Panc1 (cell line): Measurements from ENCODE around the gene ATP2C1.

Experiments
- CTCF ChIP-seq: fragments of 450-650 bp; IDR thresholded peaks from 2 replicates; pipeline ENCODE4 v1.5.1; 2017; ENCODE audit warnings: mild to moderate bottlenecking
- POLR2AphosphoS5 ChIP-seq: IDR thresholded peaks from 2 replicates; pipeline ENCODE4 v1.6.1; 2012; ENCODE audit warnings: mild to moderate bottlenecking, low read depth, low read length, moderate library complexity
- SIN3A ChIP-seq: IDR thresholded peaks from 2 replicates; pipeline ENCODE4 v1.6.1; 2012; ENCODE audit warnings: low read depth, mild to moderate bottlenecking, low read length, moderate library complexity, borderline replicate concordance; ENCODE audit not compliant: insufficient read depth
- TCF7L2 ChIP-seq: IDR thresholded peaks from 2 replicates; pipeline ENCODE4 v1.6.1; 2011; ENCODE audit warnings: mild to moderate bottlenecking, low read depth, low read length, inconsistent platforms

DNA sequence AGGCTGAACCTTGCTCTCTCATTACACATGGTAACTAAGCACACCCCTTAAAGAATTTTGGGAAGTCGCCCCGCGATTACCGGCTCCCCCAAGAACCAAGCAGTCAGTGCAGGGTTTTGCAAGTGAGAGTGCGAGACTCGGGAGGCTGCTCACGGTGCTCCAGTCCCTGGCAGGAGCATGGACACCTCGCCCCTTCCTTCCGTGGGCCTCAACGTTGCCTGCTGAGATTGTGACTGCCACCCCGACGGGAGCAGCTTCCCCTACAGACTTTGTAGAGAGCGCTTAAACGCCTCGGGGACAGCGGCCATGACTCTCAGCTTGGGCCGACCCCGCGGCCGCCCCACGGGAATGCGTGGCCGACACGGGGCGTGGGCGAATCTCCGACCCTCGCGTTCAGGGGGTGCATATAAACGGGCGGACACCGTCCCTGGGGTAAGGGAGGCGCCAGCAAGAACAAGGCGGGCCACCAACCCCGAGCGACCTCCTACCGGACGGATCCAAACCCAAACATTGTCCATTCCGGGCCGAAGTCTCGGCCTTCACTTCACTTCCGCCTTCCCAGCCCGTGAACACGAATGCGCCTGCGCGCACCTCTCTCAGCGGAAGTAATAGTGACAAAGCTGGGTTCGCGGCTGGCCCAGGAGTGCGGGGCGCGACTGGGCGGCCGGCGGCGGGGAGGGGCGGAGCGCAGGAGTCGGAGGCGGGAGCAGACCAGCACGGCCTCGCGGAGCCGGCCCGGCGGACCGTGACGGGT is at the start of gene ATP2C1:
- TF ChIP-seq CTCF (no peak; the same call in 1 of the 2 replicates), TCF7L2 (no peak), POLR2AphosphoS5 (peak; percentile 92), SIN3A (peak; percentile 46; the same call in 1 of the 2 replicates)
